ENCODE results near the gene KAT6B.

KAT6B gene

DNA sequence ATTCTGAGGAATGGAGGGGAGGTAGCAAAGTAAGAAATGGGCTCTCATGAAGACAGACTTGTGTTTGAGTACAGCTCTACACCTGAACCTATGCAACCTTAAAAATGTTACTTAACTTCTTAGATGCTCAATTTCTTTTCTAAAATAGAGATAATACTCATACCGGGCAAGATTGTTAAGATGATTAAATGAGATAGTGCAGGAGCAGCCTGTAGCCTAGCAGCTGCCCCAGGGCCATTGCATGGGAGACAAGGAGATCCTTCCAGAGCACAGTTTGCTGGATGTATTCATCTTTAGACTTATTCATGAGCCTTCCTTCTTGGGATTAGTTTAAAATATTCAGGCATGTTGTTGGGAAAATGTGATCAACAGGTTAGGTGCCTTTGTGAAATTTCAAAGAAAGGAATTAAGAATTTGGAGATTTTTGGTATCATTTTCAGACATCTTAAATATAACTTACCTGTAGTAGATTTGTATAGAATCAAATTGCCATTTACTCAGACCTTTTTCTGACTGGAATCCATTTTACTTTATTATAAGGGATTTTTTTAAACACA, 130.2 kb downstream of the KAT6B start:
- DNase-seq (ENCODE audit: low read depth) = no peak

DNA sequence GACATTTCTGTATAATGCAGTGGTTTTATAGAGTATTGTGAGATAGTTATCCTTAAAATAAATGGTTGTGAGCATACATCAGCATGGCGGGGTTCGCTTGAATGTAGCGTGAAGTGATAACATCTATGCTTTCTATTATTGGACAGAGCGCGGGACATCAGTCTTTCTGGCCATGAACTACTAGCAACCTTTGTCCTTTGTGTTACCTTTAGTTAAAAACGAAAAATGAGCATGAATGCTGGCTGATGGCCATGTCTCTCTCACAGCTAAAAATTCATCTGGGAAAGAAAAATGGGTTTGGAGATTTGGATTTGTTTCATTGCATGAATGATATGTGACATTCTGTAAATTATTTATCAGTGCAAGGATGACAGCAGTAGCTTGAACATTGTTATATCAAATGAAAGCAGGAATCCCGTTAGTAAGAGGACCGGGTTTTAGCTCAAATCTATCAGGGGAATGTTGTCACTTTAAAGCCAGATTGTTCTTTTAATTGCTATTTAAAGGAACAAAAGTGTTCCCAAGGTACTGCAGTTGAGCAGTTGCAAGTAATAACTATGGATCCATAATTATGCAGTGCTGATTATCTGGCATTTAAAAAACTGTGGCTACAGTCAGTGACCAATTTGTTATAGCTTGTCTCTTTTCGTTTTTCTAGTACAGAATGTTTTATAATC, 131.0 kb downstream of the KAT6B start:
- DNase-seq (ENCODE audit: low read depth) = no peak

GRCh38 chr10:74958316-74958715, 131.9 kb downstream of the KAT6B start:
- no peak for DNase-seq (ENCODE audit: low read depth)

DNA sequence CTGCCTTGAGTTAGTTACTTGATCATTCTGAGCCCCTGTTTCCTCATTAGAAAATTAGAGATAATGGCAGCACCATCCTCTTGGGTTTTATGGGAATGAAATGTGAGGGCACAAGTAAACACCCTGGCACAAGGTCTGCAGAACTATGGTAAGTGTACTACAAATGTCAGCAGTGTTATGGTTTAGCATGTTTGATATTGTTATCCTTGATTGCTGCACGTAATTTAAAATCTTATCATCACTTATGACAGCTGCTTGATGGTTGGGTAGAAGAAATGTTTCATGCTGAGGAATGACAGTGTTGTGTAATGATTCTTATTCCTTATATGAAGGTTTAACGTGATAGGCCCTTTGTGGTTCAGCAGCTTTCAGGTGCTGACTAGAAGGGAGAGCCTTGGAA, 134.3 kb downstream of the KAT6B start:
- DNase-seq (ENCODE audit: low read depth) = no peak

- DNase-seq (ENCODE audit: low read depth) = no peak
These were observed 136.1 kb downstream of the KAT6B start for GRCh38 chr10:74962517-74962916.

DNA sequence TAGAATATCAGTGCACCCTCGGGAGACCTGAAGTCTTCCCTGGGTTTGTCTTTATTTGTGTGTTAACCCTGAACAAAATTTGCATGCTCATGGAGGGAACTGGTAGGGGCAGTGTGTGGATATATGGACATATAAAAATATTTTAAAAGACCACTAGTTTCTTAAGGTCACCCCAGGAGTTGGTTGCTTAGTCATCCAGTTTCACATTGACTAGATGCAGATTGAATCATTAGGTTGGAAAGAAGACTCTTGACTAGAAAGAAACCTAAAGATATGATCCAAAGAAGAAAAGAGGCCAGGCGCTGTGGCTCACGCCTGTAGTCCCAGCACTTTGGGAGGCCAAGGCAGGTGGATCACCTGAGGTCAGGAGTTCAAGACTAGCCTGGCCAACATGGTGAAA, 137.1 kb downstream of the KAT6B start:
- no peak for DNase-seq (ENCODE audit: low read depth)

- no peak for DNase-seq (ENCODE audit: low read depth)
These were observed 141.7 kb downstream of the KAT6B start for GRCh38 chr10:74967911-74968666.

DNA sequence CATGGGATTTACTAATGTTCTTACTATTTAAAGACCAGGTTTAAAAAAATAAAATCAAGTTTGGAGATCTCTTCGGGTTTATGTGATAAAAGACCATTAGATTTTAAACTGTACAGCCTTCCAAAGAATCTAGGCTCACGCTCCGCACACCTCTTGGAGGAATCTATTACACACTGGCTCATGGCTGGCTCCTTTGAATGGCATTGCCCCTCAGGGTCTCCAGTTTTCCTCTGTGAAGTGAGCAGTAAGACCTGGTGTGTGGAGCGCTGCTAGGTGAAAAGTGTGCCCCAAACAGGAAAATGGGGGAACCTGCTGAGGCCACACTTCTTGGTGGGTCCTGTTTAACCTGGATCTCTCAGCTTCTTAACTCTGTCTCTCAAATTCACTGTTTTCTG, 142.3 kb downstream of the KAT6B start:
- DNase-seq (ENCODE audit: low read depth) = no peak

- no peak for DNase-seq (ENCODE audit: low read depth)
These were observed 142.7 kb downstream of the KAT6B start for GRCh38 chr10:74969093-74969492.

DNA sequence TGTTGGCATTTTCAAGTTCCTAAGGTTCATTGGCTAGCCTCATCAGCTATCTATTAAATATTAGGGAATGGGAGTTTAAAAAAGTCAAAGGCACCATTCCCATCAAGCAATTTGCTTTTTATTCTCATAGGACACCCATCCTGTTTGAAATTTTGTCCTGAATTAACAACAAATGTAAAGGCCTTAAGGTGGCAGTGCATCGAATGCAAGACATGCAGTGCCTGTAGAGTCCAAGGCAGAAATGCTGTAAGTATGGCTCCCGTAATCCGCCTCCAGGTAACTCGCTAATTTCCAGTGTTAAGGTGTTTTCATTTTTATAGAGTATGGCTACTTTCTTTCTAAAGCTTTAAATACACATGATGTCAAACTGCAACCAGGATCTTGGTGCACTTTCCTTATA, 143.1 kb downstream of the KAT6B start:
- no peak for DNase-seq (ENCODE audit: low read depth)

DNA sequence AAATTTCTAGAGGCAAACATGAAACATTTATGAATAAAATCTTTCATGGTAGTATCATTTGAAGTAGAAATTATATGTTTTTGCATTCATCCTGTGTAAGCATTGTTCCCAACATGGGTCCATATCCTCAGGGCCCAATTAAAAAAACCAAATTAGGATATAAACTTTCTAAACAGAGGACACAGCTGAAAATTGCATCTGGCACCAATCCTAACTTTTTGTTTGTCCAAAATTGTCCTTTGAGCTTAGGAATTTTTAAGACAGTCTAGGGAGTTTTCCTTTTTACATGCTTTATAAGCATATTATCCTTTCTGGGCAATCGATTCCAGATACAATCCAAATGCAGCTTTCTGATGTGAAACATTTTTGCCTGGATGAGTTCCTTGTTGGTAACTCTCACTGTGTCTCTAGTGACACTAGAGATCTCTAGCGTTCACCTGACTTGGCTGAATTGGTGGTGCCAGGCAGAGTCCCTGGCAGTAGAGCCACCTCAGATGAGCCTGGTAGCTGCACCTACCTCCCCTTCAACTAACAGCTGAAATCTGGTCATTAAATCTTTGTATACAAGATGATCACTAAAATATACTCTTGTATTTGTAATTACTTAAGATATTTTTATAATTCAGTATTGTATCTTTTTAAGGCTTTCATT, 147.5 kb downstream of the KAT6B start:
- no peak for DNase-seq (ENCODE audit: low read depth)

GRCh38 chr10:74975758-74976157, 149.4 kb downstream of the KAT6B start:
- no peak for DNase-seq (ENCODE audit: low read depth)

DNA sequence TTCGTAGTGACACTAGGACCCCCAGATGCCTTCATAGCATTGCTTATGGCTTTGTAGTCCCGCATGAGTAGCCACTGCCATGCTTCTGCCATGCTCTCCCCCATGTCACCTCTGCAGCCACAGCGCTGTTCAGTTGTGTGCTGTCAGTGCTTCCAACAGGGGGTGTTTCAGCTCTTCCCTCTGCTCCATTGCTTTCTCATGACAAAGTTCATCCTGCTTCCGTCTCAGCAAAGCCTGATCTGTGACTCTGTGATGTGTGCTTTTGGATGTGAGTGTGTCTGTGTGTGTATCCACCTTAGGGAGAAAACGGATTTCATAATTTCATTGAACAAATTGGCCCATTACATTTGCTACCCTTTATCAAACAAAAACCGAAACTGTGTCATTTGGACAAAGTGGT, 150.2 kb downstream of the KAT6B start:
- DNase-seq (ENCODE audit: low read depth) = no peak

- no peak for DNase-seq (ENCODE audit: low read depth)
These were observed 150.7 kb downstream of the KAT6B start for GRCh38 chr10:74977072-74977471.

GRCh38 chr10:74977913-74978847, 151.8 kb downstream of the KAT6B start:
- DNase-seq (ENCODE audit: low read depth) = peak; percentile 11

GRCh38 chr10:74981831-74982633, 155.6 kb downstream of the KAT6B start:
- DNase-seq (ENCODE audit: low read depth) = no peak

- DNase-seq (ENCODE audit: low read depth) = no peak
These were observed 156.2 kb downstream of the KAT6B start for GRCh38 chr10:74982634-74982982.

GRCh38 chr10:74983383-74983782, 157.0 kb downstream of the KAT6B start:
- DNase-seq (ENCODE audit: low read depth) = no peak

GRCh38 chr10:74987339-74988053, 161.1 kb downstream of the KAT6B start:
- no peak for DNase-seq (ENCODE audit: low read depth)

GRCh38 chr10:74988054-74988775, 161.8 kb downstream of the KAT6B start:
- no peak for DNase-seq (ENCODE audit: low read depth)

Data from activated T-helper 9 cell treated with anti-CD3 and anti-CD28 coated beads, Interleukin-2, amount 50 U/mL, for 16 hours (primary cell).